ACC112 (cell line): Measurements from ENCODE around the gene BLACAT1.

ENCODE experiments used
- H2AFZ ChIP-seq: fragments of 200-600 bp; sonication (generic); one replicate; pipeline ENCODE4 v1.6.0; 2017; ENCODE audit warnings: antibody characterized with exemption, low read length; ENCODE audit not compliant: unreplicated experiment
- H3K27ac ChIP-seq: fragments of 200-600 bp; sonication (generic); 2 replicates; pipeline ENCODE4 v1.5.1; 2014; ENCODE audit warnings: low read depth, mild to moderate bottlenecking, antibody characterized with exemption, low read length, moderate library complexity
- H3K27me3 ChIP-seq: fragments of 200-600 bp; sonication (generic); 2 replicates; pipeline ENCODE4 v1.6.1; 2014; ENCODE audit warnings: mild to moderate bottlenecking, antibody characterized with exemption, low read length, moderate library complexity, mixed read lengths; ENCODE audit not compliant: insufficient read depth
- H3K36me3 ChIP-seq: fragments of 200-600 bp; sonication (generic); 2 replicates; pipeline ENCODE4 v1.6.1; 2016; ENCODE audit warnings: mild to moderate bottlenecking, antibody characterized with exemption, low read length, moderate library complexity, mixed read lengths; ENCODE audit not compliant: insufficient read depth
- H3K4me1 ChIP-seq: fragments of 200-600 bp; sonication (generic); one replicate; pipeline ENCODE4 v1.6.1; 2016; ENCODE audit warnings: low read length, mixed read lengths; ENCODE audit not compliant: insufficient read depth, unreplicated experiment, control insufficient read depth
- H3K4me3 ChIP-seq: fragments of 200-600 bp; sonication (generic); 2 replicates; pipeline ENCODE4 v1.5.1; 2014; ENCODE audit warnings: mild to moderate bottlenecking, low read depth, low read length
- H3K79me2 ChIP-seq: fragments of 200-600 bp; sonication (generic); one replicate; pipeline ENCODE4 v1.6.0; 2016; ENCODE audit warnings: low read length; ENCODE audit not compliant: control insufficient read depth, unreplicated experiment, insufficient read depth

BLACAT1 gene

GRCh38 chr1:205452933-205453332, 2.9 kb downstream of the BLACAT1 start:
- Histone ChIP-seq H3K36me3 (no peaks in the 10 kb centered on the region), H3K4me3 (no peak overlapping the region), H3K4me1 (peaks cover 7% of the 10 kb centered on the region), H3K27me3 (peaks cover 75% of the 10 kb centered on the region), H3K79me2 (no peaks in the 10 kb centered on the region), H3K27ac (no peak overlapping the region), H2AFZ (no peak overlapping the region)

GRCh38 chr1:205452364-205452763, 3.5 kb downstream of the BLACAT1 start:
- Histone ChIP-seq H3K27ac (no peak overlapping the region), H3K79me2 (no peaks in the 10 kb centered on the region), H2AFZ (no peak overlapping the region), H3K4me3 (no peak overlapping the region), H3K36me3 (no peaks in the 10 kb centered on the region), H3K27me3 (peaks cover 70% of the 10 kb centered on the region), H3K4me1 (peaks cover 7% of the 10 kb centered on the region)

DNA sequence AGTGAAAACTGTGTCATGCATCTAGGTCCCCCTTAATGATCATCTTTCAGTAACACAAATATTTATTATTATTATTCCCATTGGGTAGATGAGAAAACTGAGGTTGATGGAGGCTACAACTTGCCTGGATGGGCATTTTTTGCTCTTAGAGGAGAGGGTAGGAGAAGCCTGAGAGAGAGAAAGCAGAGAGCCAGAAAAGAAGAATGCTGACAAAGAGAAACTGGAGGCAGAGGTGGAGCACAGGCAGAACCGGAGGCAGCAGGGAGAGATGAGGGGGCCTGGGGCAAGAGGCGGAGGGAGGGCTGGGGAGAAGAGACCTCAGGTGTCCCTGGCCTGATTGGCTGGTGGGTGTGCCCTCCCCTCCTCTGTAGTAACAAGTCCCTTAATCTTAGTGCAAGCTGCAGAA, 4.1 kb downstream of the BLACAT1 start:
- Histone ChIP-seq H3K4me1 (peaks cover 7% of the 10 kb centered on the region), H3K36me3 (no peaks in the 10 kb centered on the region), H2AFZ (no peak overlapping the region), H3K27me3 (peaks cover 67% of the 10 kb centered on the region), H3K27ac (no peak overlapping the region), H3K4me3 (no peak overlapping the region), H3K79me2 (no peaks in the 10 kb centered on the region)

GRCh38 chr1:205451202-205451601, 4.6 kb downstream of the BLACAT1 start:
- peaks cover 65% of the 10 kb centered on the region for H3K27me3 ChIP-seq
- no peaks in the 10 kb centered on the region for H3K79me2 ChIP-seq
- no peak overlapping the region for H3K27ac ChIP-seq
- H2AFZ ChIP-seq = no peak overlapping the region
- H3K36me3 ChIP-seq = no peaks in the 10 kb centered on the region
- H3K4me1 ChIP-seq = peaks cover 7% of the 10 kb centered on the region
- H3K4me3 ChIP-seq = no peak overlapping the region

DNA sequence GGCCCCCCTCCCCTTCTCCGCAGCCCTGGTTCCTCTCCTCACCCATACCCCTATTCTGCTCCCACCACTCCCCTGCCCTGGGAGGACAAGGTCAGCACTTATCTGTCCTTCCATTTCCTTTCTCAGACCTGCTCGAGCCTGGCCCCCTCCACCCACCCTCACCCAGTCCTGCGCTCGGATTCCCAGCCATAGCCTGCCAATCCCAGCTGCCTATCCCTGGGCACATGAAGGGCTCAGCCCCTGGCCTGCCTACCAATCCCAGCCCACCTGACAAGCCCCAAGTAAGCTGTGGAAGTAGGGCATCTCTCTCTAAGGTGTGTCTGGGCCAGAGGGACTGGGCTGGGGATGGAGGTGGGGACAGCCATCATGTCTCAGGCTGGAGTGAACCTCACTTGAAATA, 5.4 kb downstream of the BLACAT1 start:
- H2AFZ ChIP-seq = no peak overlapping the region
- H3K27me3 ChIP-seq = peaks cover 58% of the 10 kb centered on the region
- no peak overlapping the region for H3K27ac ChIP-seq
- peaks cover 7% of the 10 kb centered on the region for H3K4me1 ChIP-seq
- no peak overlapping the region for H3K4me3 ChIP-seq
- no peaks in the 10 kb centered on the region for H3K79me2 ChIP-seq
- no peaks in the 10 kb centered on the region for H3K36me3 ChIP-seq

DNA sequence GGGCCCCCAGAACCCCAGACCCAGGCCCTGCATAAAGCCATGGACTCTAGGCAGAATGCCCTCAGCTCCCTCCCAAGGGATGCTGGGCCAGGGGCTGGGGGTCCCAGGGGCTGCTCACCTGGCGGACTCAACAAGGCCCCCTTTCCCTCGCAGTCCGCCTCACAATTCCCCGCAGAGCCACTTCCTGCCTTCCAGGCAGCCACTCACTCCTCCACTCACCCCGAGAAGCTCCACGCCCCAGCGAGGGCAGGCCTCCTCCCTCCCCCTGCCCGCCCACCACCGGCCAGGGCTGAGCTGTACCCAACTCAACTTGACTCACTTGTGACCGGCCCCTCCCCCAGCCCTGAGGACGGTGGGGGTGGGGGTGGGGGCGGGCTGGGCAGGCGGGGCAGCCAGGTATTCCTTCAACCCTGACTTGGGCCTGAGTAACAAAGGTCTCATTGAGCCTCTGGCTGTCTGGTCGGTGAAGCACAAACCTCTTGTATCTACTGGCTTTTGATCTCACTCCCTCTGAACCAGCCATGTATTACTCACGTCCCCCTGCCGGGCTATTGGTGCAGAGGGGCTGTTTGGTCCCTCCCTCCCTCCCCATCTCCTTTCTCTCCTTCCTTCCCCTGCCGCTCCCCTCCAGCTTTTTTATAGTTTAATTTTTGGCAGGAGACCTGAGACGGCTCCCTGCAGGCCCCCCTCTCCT, 5.9 kb downstream of the BLACAT1 start:
- Histone ChIP-seq H3K27ac (no peak overlapping the region), H2AFZ (no peak overlapping the region), H3K4me3 (no peak overlapping the region)

GRCh38 chr1:205449254-205449749, 6.5 kb downstream of the BLACAT1 start:
- peaks cover 50% of the 10 kb centered on the region for H3K27me3 ChIP-seq
- H3K27ac ChIP-seq = no peak overlapping the region
- H3K4me1 ChIP-seq = peaks cover 7% of the 10 kb centered on the region
- H3K36me3 ChIP-seq = no peaks in the 10 kb centered on the region
- no peaks in the 10 kb centered on the region for H3K79me2 ChIP-seq
- H2AFZ ChIP-seq = no peak overlapping the region
- H3K4me3 ChIP-seq = no peak overlapping the region

More for the DNA sequence above, 5.9 kb downstream of the BLACAT1 start:
- H3K79me2 ChIP-seq = no peaks in the 10 kb centered on the region
- no peaks in the 10 kb centered on the region for H3K36me3 ChIP-seq
- peaks cover 53% of the 10 kb centered on the region for H3K27me3 ChIP-seq
- peaks cover 7% of the 10 kb centered on the region for H3K4me1 ChIP-seq

DNA sequence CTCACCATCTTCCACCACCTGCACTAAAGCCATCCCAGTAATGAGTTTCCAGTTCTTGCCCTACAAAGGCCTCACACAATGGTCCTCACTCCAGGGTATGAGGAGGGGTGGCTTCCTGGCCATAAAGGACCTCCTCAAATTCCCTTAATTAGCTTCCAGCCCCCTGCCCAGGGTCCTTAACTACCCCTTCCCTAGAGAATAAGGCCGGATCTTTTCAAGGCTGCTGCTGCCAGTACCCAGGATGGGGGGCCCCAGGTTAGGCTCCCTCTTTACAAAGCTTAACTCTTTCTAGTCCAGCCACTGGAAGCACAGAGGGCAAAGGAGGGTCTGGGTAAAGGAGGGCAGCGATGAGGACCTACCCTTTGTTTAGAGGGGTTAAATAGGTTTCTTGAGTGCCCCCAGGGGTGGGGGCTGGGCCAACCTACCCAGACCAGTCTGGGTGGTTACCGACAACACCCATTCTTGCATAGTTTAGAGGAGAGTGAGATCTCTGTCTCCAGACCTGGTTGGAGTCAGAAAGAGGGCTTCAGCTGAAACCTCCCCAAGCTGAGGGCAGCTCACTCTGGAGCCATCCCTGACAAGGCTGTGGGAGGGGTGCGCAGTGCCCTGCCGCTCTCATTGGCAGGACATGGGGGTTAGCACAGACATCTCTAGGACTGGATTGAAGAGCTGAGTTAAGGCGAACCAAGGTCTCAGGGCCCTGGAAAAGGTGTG, 7.1 kb downstream of the BLACAT1 start:
- Histone ChIP-seq H3K36me3 (no peaks in the 10 kb centered on the region), H2AFZ (no peak overlapping the region), H3K79me2 (no peaks in the 10 kb centered on the region), H3K4me3 (no peak overlapping the region), H3K4me1 (peaks cover 7% of the 10 kb centered on the region), H3K27ac (no peak overlapping the region), H3K27me3 (peaks cover 50% of the 10 kb centered on the region)

- no peaks in the 10 kb centered on the region for H3K79me2 ChIP-seq
- peaks cover 7% of the 10 kb centered on the region for H3K4me1 ChIP-seq
- H2AFZ ChIP-seq = no peak overlapping the region
- no peak overlapping the region for H3K4me3 ChIP-seq
- H3K27ac ChIP-seq = no peak overlapping the region
- no peaks in the 10 kb centered on the region for H3K36me3 ChIP-seq
- H3K27me3 ChIP-seq = peaks cover 45% of the 10 kb centered on the region
Observed at GRCh38 chr1:205447457-205448341, 8.1 kb downstream of the BLACAT1 start.

- H3K4me3 ChIP-seq = no peak overlapping the region
- no peaks in the 10 kb centered on the region for H3K79me2 ChIP-seq
- peaks cover 37% of the 10 kb centered on the region for H3K27me3 ChIP-seq
- no peaks in the 10 kb centered on the region for H3K36me3 ChIP-seq
- H3K27ac ChIP-seq = no peak overlapping the region
- H3K4me1 ChIP-seq = peaks cover 7% of the 10 kb centered on the region
- no peak overlapping the region for H2AFZ ChIP-seq
Observed at GRCh38 chr1:205446828-205447227, 9.0 kb downstream of the BLACAT1 start.
